Testis (tissue), 3 donors: Measurements from ENCODE around the gene BEND3. TPM values are rescaled to one million over a fixed set of nuclear protein-coding genes. Genes with fewer than 3 reads are reported as not detected.
"Not testable (repeated sequence)": the region's sequence is repeated elsewhere in the genome, so short reads cannot be mapped to it uniquely, and the experiment has no call there.

Experiments used
- DNase-seq: peaks from one replicate; pipeline ENCODE4 v3.0.0-alpha.2; 2019
- H3K27ac ChIP-seq, 2 donors: fragments of 200-600 bp; sonication (generic); one replicate each; pipeline ENCODE4 v1.5.1; 2019
- H3K27me3 ChIP-seq: fragments of 200-600 bp; sonication (generic); one replicate; pipeline ENCODE4 v1.5.1; 2019
- H3K36me3 ChIP-seq: fragments of 200-600 bp; sonication (generic); one replicate; pipeline ENCODE4 v1.5.1; 2017; ENCODE audit warnings: low read depth; ENCODE audit errors: missing control alignments
- H3K4me1 ChIP-seq: fragments of 200-600 bp; sonication (generic); one replicate; pipeline ENCODE4 v1.5.1; 2019
- H3K4me3 ChIP-seq, 2 donors: fragments of 200-600 bp; sonication (generic); one replicate each; pipeline ENCODE4 v1.5.1; 2017 to 2019
- H3K9me3 ChIP-seq: fragments of 200-600 bp; sonication (generic); one replicate; pipeline ENCODE4 v1.5.1; 2017
- POLR2A ChIP-seq: fragments of 450-650 bp; IDR thresholded peaks from one replicate; pipeline ENCODE4 v1.6.1; 2017; ENCODE audit warnings: antibody characterized with exemption, mild to moderate bottlenecking, moderate library complexity
- WGBS, 2 donors: methylation state at CpG; one replicate each; pipeline ENCODE4 v1.1.5; 2018; 5-methylcytosine and 5-hydroxymethylcytosine counted together
- intact Hi-C: fragments of 100-400 bp; cut with DNase I; formaldehyde crosslinking; loops from one replicate; pipeline ENCODE4 v1.15.1; 2023; ENCODE audit warnings: low total_unique reads
- polyA plus RNA-seq: library from polyadenylated mRNA; stranded (reverse); fragments of 350-450 nt; fragmentation: Illumina TruSeq; extraction: RNeasy Lipid Tissue Mini Kit (QIAGEN cat#74804); gene quantifications from one replicate; pipeline ENCODE4 v1.2.3, GENCODE V29; 2014; ENCODE audit warnings: low read depth, low replicate concordance; ENCODE audit not compliant: insufficient read depth
- total RNA-seq, 2 donors: library from RNA; depleted of rRNA; stranded (reverse); fragments of >200 nt; gene quantifications; one replicate each; pipeline ENCODE4 v1.2.3, GENCODE V29; 2016
- TF ChIP-seq, protein P1 (sequence below), 3 experiments: fragments of 450-650 bp in 2 of 3; fragments of 200-600 bp in 1 of 3; sonication (generic) in 1 of 3; IDR thresholded peaks; one replicate each; pipeline ENCODE4 v1.5.1; 2016 to 2019; ENCODE audit warnings: antibody characterized with exemption in 3 of 3, mild to moderate bottlenecking in 2 of 3, moderate library complexity in 1 of 3

Gene BEND3
- total and polyA plus RNA-seq, 3 donors from 2014 or later = 3.7 to 7.6 (median 6.9) TPM

DNA sequence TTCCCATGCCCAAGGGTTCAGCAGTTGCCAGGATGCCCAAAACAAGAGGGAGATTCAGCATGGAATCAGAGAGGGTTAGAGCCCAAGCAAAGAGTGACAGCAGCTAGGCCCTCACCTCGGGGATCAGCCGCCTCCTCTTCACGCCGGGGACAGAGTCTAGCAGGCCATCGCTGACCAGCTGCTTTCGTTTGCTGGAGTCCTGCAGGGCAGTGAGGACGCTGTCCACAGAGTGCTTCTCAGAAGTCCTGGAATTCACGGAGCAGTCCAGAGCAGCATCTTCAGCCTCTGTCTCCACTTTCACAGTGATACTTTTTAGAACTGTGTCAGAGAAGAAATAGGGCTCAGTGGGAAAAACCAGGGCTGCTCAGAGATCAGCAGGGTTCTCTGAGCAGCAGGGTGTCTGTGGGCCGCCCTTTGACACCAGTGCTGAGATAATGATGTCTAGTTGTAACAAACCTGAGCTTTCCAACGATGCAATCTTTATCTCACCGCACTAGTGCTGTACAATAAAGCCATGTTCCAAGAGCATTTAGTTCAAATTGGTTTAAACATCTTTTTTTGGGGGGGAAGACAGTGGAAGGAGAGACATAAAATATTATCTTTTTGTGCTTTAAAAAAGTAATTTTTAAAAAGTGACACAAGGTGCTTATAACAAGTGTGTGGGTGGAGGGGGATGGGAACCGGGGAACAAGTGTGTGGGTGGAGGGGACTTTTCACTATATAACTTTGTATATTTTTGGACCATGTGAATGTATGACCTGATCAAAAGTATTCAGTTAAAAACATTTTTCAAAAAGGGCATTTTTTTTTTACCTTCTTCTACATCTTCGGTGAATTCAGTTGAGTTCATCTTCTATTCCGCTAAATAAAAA lies 16.6 kb downstream of the BEND3 start:
- H3K4me3 ChIP-seq = no peak overlapping the region
- no peaks in the 10 kb centered on the region for H3K27me3 ChIP-seq
- H3K36me3 ChIP-seq = no peaks in the 10 kb centered on the region
- no peak for DNase-seq
- no peak overlapping the region for H3K27ac ChIP-seq
- WGBS, 2 donors = 75 to 83% methylated on average over 13 to 14 of the region's 14 CpGs
- intact Hi-C loops = no loop called here
- H3K4me1 ChIP-seq = no peaks in the 10 kb centered on the region
- TF ChIP-seq, protein P1, sequence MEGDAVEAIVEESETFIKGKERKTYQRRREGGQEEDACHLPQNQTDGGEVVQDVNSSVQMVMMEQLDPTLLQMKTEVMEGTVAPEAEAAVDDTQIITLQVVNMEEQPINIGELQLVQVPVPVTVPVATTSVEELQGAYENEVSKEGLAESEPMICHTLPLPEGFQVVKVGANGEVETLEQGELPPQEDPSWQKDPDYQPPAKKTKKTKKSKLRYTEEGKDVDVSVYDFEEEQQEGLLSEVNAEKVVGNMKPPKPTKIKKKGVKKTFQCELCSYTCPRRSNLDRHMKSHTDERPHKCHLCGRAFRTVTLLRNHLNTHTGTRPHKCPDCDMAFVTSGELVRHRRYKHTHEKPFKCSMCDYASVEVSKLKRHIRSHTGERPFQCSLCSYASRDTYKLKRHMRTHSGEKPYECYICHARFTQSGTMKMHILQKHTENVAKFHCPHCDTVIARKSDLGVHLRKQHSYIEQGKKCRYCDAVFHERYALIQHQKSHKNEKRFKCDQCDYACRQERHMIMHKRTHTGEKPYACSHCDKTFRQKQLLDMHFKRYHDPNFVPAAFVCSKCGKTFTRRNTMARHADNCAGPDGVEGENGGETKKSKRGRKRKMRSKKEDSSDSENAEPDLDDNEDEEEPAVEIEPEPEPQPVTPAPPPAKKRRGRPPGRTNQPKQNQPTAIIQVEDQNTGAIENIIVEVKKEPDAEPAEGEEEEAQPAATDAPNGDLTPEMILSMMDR (IDR thresholded peaks at IDR 0.05) = no peak
- no peak for TF ChIP-seq POLR2A
- H3K9me3 ChIP-seq = no peaks in the 10 kb centered on the region

DNA sequence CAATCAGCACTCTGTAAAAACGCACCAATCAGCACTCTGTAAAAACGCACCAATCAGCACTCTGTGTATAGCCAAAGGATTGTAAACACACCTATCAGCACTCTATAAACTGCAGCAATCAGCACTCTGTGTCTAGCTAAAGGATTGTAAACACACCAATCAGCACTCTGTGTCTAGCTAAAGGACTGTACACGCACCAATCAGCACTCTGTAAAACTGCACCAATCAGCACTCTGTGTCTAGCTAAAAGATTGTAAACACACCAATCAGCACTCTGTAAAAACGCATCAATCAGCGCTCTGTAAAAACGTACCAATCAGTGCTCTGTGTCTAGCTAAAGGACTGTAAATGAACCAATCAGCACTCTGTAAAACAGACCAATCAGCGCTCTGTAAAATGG lies 30.9 kb downstream of the BEND3 start:
- intact Hi-C loops, H3K27me3 ChIP-seq, H3K4me3 ChIP-seq, H3K27ac ChIP-seq, H3K4me1 ChIP-seq, H3K9me3 ChIP-seq, H3K36me3 ChIP-seq: not testable (repeated sequence)
- WGBS, 2 donors = 82 to 93% methylated on average over 7 of the region's 7 CpGs
- peak; percentile 24 for DNase-seq

DNA sequence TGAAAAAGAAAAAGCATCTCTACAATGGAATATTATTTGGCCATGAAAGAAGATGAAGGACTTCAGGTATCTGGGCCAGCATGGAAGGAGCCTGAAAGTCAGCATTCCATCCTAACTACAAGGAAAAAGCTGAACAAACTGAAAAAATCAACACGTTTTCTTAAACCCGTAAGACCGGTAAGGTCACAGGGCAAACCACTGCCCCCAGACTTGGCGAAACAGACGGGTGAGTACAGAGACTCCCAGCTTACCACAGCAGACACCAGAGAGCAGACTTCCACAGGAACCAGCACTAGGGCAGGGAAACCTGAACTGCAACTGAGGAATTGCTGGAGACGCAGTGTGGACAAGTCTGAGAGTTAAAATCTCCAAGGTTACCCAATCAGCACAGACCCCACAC lies 31.4 kb downstream of the BEND3 start:
- H3K36me3 ChIP-seq = no peaks in the 10 kb centered on the region
- no peaks in the 10 kb centered on the region for H3K9me3 ChIP-seq
- no peaks in the 10 kb centered on the region for H3K4me1 ChIP-seq
- no peak overlapping the region for H3K4me3 ChIP-seq
- H3K27me3 ChIP-seq = no peaks in the 10 kb centered on the region
- TF ChIP-seq, protein P1 (IDR thresholded peaks at IDR 0.05) = no peak
- no peak for TF ChIP-seq POLR2A
- no peak for DNase-seq
- WGBS, 2 donors = 87 to 94% methylated on average over 6 of the region's 6 CpGs
- intact Hi-C loops = no loop called here
- H3K27ac ChIP-seq = no peak overlapping the region

DNA sequence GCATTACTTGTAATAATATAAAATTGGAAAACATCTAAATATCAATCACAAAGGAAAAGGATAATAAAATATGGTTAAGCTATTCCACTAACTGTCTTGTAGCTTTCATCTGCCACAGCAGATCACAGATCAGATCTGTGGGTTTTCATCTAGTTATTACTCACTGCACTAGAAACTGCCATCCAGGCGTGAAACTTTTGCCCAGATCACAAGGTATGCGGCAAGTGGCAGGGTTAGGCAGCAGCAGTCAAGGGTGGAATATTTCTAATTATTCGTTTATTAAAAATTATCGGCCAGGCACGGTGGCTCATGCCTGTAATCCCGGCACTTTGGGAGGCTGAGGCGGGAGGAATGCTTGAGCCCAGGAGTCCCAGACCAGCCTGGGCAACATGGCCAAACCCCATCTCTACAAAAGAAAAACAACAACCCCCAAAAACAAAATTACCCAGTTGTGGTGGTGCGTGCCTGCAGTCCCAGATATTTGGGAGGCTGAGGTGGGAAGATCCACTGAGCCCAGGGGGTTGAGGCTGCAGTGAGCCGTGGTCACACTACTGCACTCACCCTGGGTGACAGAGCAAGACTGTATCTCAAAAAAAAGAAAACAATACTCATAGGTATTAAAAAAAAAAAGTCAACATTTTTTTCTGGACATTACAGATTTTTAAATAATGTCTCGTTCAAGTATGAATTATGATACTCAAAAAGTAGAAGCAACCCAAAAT lies 32.1 kb downstream of the BEND3 start:
- no peak for TF ChIP-seq POLR2A
- TF ChIP-seq, protein P1 (IDR thresholded peaks at IDR 0.05) = no peak
- Histone ChIP-seq H3K4me1 (no peaks in the 10 kb centered on the region), H3K27me3 (no peaks in the 10 kb centered on the region), H3K27ac (no peak overlapping the region), H3K36me3 (no peaks in the 10 kb centered on the region), H3K9me3 (no peaks in the 10 kb centered on the region), H3K4me3 (no peak overlapping the region)
- WGBS, 2 donors = 88 to 93% methylated on average over 10 of the region's 10 CpGs
- intact Hi-C loops = no loop called here
- DNase-seq = no peak

DNA sequence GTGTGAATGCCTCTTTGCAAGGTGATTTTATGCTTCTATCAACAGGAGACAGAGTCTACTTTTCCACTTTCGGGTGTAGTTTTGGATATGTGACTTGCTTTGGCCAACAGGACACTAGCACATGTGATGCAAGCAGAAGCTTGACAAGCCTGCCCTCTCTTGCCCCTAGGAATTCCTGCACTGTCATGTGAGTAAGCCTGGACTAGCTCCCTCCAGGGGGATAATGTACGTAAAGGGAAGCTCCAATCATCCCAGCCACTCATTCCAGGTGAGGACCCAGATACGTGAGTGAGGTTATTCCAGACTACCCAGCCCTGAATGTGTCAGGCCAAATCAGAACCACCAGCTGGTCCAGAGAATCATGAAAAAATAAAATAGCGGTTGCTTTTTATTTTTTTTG lies 33.3 kb downstream of the BEND3 start:
- Histone ChIP-seq H3K4me1 (no peaks in the 10 kb centered on the region), H3K27ac (no peak overlapping the region), H3K9me3 (no peaks in the 10 kb centered on the region), H3K36me3 (no peaks in the 10 kb centered on the region), H3K4me3 (no peak overlapping the region), H3K27me3 (no peaks in the 10 kb centered on the region)
- intact Hi-C loops = no loop called here
- TF ChIP-seq, protein P1 (IDR thresholded peaks at IDR 0.05) = no peak
- DNase-seq = no peak
- 74 to 75% methylated on average over 4 of the region's 4 CpGs for WGBS, 2 donors
